ENCODE results near the gene TDRD7. TPM values are rescaled to one million over a fixed set of nuclear protein-coding genes. Genes with fewer than 3 reads are reported as not detected.

The TDRD7 gene
- total and polyA plus RNA-seq, 9 of the 15 experiments (the other 6 are each of a cell fraction or from before 2014, with no cell fraction given): 2.2 to 7.7 (median 5.2) TPM

DNA sequence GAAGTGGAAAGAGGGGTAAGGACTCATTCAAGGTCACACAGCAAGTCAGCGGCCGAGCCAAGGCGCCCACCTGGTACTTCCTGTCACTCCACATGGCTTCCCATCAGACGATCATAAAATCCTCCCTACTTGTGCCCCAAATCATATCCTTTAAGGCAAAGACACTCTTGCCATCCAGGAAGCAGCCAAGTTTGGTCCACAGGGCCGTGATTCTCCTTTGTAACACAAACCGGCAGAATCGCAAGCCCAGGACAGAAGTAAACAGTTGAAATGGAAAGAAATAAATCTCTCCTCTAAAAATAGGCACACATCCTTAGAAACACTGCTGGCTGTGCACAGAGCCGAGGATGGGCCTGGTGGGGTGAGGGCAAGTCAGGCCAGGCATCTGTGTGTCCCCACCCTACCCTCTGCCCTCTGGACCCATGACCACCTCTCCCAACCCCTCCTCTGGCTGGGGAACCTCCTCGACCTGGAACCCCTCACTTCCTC is 120.0 kb downstream of the TDRD7 start (continued):
- TF ChIP-seq, protein P1, sequence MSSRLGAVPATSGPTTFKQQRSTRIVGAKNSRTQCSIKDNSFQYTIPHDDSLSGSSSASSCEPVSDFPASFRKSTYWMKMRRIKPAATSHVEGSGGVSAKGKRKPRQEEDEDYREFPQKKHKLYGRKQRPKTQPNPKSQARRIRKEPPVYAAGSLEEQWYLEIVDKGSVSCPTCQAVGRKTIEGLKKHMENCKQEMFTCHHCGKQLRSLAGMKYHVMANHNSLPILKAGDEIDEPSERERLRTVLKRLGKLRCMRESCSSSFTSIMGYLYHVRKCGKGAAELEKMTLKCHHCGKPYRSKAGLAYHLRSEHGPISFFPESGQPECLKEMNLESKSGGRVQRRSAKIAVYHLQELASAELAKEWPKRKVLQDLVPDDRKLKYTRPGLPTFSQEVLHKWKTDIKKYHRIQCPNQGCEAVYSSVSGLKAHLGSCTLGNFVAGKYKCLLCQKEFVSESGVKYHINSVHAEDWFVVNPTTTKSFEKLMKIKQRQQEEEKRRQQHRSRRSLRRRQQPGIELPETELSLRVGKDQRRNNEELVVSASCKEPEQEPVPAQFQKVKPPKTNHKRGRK (tag; IDR thresholded peaks at IDR 0.05): no peak
- TF ChIP-seq CBX5 (IDR thresholded peaks at IDR 0.05; ENCODE audit: borderline replicate concordance, low read depth) (no peak), SRSF7 (optimal IDR thresholded peaks at IDR 0.05; ENCODE audit: low read depth, low read length) (no peak), PHF20 (IDR thresholded peaks at IDR 0.05; ENCODE audit: partially characterized antibody) (no peak)

DNA sequence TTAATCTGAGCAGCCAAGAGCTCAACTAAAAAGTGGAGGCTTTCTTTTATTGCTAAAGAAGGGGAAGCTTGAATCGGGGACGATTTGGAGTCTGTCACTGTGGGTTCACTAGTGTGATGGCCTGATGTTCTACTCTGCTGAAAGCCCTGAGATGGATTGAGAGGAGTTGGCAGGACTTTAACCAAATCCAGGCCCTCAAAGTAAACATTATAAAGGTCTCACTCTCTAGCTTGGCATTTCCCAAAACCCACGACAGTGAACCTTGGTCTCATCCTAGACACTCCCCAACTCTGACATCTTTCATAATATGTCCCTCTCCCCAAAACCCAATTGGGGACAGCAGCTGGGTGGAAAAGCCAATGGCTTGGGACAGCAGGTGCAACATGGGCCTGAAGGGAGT is 122.3 kb downstream of the TDRD7 start:
- Histone ChIP-seq H3K9me3 (replicated peaks; ENCODE audit: control insufficient read depth, insufficient read depth, low read depth, low read length) (no peaks in the 10 kb centered on the region), H3K27ac (ENCODE audit: extremely low read depth, low read depth, low read length) (no peak overlapping the region), H3K9ac (ENCODE audit: insufficient read depth in 1 of 2, low read depth in 2 of 2, low read length in 2 of 2) (no peak overlapping the region), H3K27me3 (ENCODE audit: control insufficient read depth in 2 of 2, insufficient read depth in 2 of 2, low read length in 2 of 2) (no peaks in the 10 kb centered on the region), H3K4me3 (no peak overlapping the region), H4K20me1 (replicated peaks; ENCODE audit: control insufficient read depth, insufficient read depth, low read length) (peaks cover 5% of the 10 kb centered on the region; the same call in 1 of the 2 replicates), H3K4me2 (ENCODE audit: insufficient read depth, low read length) (no peak overlapping the region), H3K9me1 (ENCODE audit: control insufficient read depth, insufficient read depth, low read length) (no peaks in the 10 kb centered on the region), H3K36me3 (ENCODE audit: control insufficient read depth, insufficient read depth, low read length) (peaks cover 55% of the 10 kb centered on the region), H3K4me1 (replicated peaks in 1 of 2; ENCODE audit: control insufficient read depth in 2 of 2, insufficient read depth in 2 of 2, low read length in 2 of 2) (no peaks in the 10 kb centered on the region), H3K79me2 (ENCODE audit: control insufficient read depth, insufficient read depth, low read length) (0 out of 3 replicates have a peak, but pooled peaks cover 3% of the 10 kb centered on the region), H2AFZ (ENCODE audit: low read depth, low read length) (no peak overlapping the region)
- ATAC-seq (no peak), FAIRE-seq (no peak), DNase-seq (ENCODE audit: extremely low read depth in 1 of 4, low spot score in 3 of 4) (no peak)
- 80% methylated on average over 3 of the region's 3 CpGs for WGBS (ENCODE audit: insufficient coverage, low coverage, missing lambda C conversion rate)
- ChIA-PET POLR2A (interaction anchor here (0.5 to 1.5 kb wide), 4 partner anchors 18 to 171 kb away, joined by 3 to 5 read pairs (median 4); no protein-coding TSS in a partner anchor), CTCF (ENCODE audit: low intra/inter-chr PET ratio) (no interaction called here)
- no TSS peak for BruUV-seq (replicated peaks)
- intact Hi-C loops (cut with micrococcal nuclease): no loop called here
- in situ Hi-C loops (cut with MboI): no loop called here
- no peak for TF ChIP-seq SRSF3 (IDR thresholded peaks at IDR 0.05; ENCODE audit: insufficient read depth, low read length)
- TF ChIP-seq, protein P2, sequence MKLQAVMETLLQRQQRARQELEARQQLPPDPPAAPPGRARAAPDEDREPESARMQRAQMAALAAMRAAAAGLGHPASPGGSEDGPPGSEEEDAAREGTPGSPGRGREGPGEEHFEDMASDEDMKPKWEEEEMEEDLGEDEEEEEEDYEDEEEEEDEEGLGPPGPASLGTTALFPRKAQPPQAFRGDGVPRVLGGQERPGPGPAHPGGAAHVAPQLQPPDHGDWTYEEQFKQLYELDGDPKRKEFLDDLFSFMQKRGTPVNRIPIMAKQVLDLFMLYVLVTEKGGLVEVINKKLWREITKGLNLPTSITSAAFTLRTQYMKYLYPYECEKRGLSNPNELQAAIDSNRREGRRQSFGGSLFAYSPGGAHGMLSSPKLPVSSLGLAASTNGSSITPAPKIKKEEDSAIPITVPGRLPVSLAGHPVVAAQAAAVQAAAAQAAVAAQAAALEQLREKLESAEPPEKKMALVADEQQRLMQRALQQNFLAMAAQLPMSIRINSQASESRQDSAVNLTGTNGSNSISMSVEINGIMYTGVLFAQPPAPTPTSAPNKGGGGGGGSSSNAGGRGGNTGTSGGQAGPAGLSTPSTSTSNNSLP (IDR thresholded peaks at IDR 0.05; ENCODE audit: borderline replicate concordance, low read depth, low read length): no peak
- TF ChIP-seq STAT5A (IDR thresholded peaks at IDR 0.05; ENCODE audit: borderline replicate concordance, low read length): no peak
- no peak for TF ChIP-seq PHB (CRISPR knock-in tag; IDR thresholded peaks at IDR 0.05)
- no peak for TF ChIP-seq XRCC3 (IDR thresholded peaks at IDR 0.05)
- TF ChIP-seq, protein P3, sequence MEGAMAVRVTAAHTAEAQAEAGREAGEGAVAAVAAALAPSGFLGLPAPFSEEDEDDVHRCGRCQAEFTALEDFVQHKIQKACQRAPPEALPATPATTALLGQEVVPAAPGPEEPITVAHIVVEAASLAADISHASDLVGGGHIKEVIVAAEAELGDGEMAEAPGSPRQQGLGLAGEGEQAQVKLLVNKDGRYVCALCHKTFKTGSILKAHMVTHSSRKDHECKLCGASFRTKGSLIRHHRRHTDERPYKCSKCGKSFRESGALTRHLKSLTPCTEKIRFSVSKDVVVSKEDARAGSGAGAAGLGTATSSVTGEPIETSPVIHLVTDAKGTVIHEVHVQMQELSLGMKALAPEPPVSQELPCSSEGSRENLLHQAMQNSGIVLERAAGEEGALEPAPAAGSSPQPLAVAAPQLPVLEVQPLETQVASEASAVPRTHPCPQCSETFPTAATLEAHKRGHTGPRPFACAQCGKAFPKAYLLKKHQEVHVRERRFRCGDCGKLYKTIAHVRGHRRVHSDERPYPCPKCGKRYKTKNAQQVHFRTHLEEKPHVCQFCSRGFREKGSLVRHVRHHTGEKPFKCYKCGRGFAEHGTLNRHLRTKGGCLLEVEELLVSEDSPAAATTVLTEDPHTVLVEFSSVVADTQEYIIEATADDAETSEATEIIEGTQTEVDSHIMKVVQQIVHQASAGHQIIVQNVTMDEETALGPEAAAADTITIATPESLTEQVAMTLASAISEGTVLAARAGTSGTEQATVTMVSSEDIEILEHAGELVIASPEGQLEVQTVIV (CRISPR knock-in tag; IDR thresholded peaks at IDR 0.05; ENCODE audit: borderline replicate concordance): no peak
- TF ChIP-seq, protein P4, sequence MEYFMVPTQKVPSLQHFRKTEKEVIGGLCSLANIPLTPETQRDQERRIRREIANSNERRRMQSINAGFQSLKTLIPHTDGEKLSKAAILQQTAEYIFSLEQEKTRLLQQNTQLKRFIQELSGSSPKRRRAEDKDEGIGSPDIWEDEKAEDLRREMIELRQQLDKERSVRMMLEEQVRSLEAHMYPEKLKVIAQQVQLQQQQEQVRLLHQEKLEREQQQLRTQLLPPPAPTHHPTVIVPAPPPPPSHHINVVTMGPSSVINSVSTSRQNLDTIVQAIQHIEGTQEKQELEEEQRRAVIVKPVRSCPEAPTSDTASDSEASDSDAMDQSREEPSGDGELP (CRISPR knock-in tag; IDR thresholded peaks at IDR 0.05; ENCODE audit: borderline replicate concordance): no peak
- TF ChIP-seq, protein P5, sequence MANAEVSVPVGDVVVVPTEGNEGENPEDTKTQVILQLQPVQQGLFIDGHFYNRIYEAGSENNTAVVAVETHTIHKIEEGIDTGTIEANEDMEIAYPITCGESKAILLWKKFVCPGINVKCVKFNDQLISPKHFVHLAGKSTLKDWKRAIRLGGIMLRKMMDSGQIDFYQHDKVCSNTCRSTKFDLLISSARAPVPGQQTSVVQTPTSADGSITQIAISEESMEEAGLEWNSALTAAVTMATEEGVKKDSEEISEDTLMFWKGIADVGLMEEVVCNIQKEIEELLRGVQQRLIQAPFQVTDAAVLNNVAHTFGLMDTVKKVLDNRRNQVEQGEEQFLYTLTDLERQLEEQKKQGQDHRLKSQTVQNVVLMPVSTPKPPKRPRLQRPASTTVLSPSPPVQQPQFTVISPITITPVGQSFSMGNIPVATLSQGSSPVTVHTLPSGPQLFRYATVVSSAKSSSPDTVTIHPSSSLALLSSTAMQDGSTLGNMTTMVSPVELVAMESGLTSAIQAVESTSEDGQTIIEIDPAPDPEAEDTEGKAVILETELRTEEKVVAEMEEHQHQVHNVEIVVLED (CRISPR knock-in tag; IDR thresholded peaks at IDR 0.05): no peak
- no peak for TF ChIP-seq TCFL5 (CRISPR knock-in tag; conservative IDR thresholded peaks at IDR 0.05)

Measured in K562 (cell line).